ENCODE results near the gene ALS2CL. TPM values are rescaled to one million over a fixed set of nuclear protein-coding genes. Genes with fewer than 3 reads are reported as not detected.
A peak's percentile ranks its signal among the peaks of the same experiment; 100 is the strongest.

Gene ALS2CL
- total and polyA plus RNA-seq, 2 experiments from 2014 or later = 3.4 to 11.8 TPM

GRCh38 chr3:46733026-46733800 is 39.7 kb upstream of the ALS2CL start:
- 0 out of 2 replicates have a peak overlapping the region, but pooled peaks have one; percentile 45 for H3K27ac Mint-ChIP-seq
- no peak for TF ChIP-seq POLR2AphosphoS5 (IDR thresholded peaks at IDR 0.05; ENCODE audit: low read depth)
- TF ChIP-seq CTCF (conservative IDR thresholded peaks at IDR 0.05; ENCODE audit: low read depth in 2 of 2) = peak in 1 of 2 experiments; percentile 41; a peak in 2 of 4 replicates
- Histone ChIP-seq H3K4me2 (no peak overlapping the region), H3K27ac (ENCODE audit: low read depth) (no peak overlapping the region), H3K4me3 (no peak overlapping the region), H3K36me3 (ENCODE audit: insufficient read depth) (no peaks in the 10 kb centered on the region), H2AFZ (no peak overlapping the region), H3K4me1 (ENCODE audit: insufficient read depth) (peaks cover 3% of the 10 kb centered on the region; the same call in 1 of the 2 replicates), H3K27me3 (ENCODE audit: insufficient read depth) (no peaks in the 10 kb centered on the region), H3K9me2 (ENCODE audit: insufficient read depth) (no peaks in the 10 kb centered on the region), H3K79me2 (replicated peaks; ENCODE audit: insufficient read depth) (no peaks in the 10 kb centered on the region), H4K20me1 (replicated peaks; ENCODE audit: insufficient read depth) (no peaks in the 10 kb centered on the region), H3F3A (replicated peaks; ENCODE audit: low read depth) (no peaks in the 10 kb centered on the region)
- DNase-seq (ENCODE audit: low spot score) (no peak), ATAC-seq (no peak)
- no peaks in the 10 kb centered on the region for H3K9me3 Mint-ChIP-seq
- peaks cover 6% of the 10 kb centered on the region for H3K4me1 Mint-ChIP-seq
- H3K4me3 Mint-ChIP-seq = no peak overlapping the region
- peaks cover 6% of the 10 kb centered on the region for H3K27me3 Mint-ChIP-seq (ENCODE audit: insufficient read depth, low read depth, poor library complexity)
- no peaks in the 10 kb centered on the region for H3K36me3 Mint-ChIP-seq (ENCODE audit: low read depth)

GRCh38 chr3:46731795-46732194 is 38.3 kb upstream of the ALS2CL start:
- Histone ChIP-seq H3K79me2 (replicated peaks; ENCODE audit: insufficient read depth) (no peaks in the 10 kb centered on the region), H3K36me3 (ENCODE audit: insufficient read depth) (no peaks in the 10 kb centered on the region), H2AFZ (no peak overlapping the region), H3K27ac (ENCODE audit: low read depth) (no peak overlapping the region), H3K27me3 (ENCODE audit: insufficient read depth) (no peaks in the 10 kb centered on the region), H3K4me1 (ENCODE audit: insufficient read depth) (peaks cover 12% of the 10 kb centered on the region), H3K9me2 (ENCODE audit: insufficient read depth) (no peaks in the 10 kb centered on the region), H3F3A (replicated peaks; ENCODE audit: low read depth) (no peaks in the 10 kb centered on the region), H3K4me2 (no peak overlapping the region), H4K20me1 (replicated peaks; ENCODE audit: insufficient read depth) (no peaks in the 10 kb centered on the region), H3K4me3 (no peak overlapping the region)
- no peak for DNase-seq (ENCODE audit: low spot score)
- Mint-ChIP-seq H3K27ac (no peak overlapping the region), H3K4me1 (peaks cover 13% of the 10 kb centered on the region), H3K27me3 (ENCODE audit: insufficient read depth, low read depth, poor library complexity) (peaks cover 6% of the 10 kb centered on the region), H3K9me3 (no peaks in the 10 kb centered on the region), H3K4me3 (no peak overlapping the region), H3K36me3 (ENCODE audit: low read depth) (no peaks in the 10 kb centered on the region)
- ATAC-seq = no peak
- TF ChIP-seq ZNF114 (CRISPR knock-in tag; IDR thresholded peaks at IDR 0.05) (no peak), CTCF (conservative IDR thresholded peaks at IDR 0.05; ENCODE audit: low read depth in 2 of 2) (no peak), STAT1 (IDR thresholded peaks at IDR 0.05; ENCODE audit: unreplicated experiment) (no peak), NANOG (IDR thresholded peaks at IDR 0.05; ENCODE audit: borderline replicate concordance) (no peak), EZH2 (IDR thresholded peaks at IDR 0.05; ENCODE audit: low read depth, unreplicated experiment) (no peak), JUNB (IDR thresholded peaks at IDR 0.05; ENCODE audit: unreplicated experiment) (no peak), ZNF462 (CRISPR knock-in tag; IDR thresholded peaks at IDR 0.05) (no peak), CREB1 (CRISPR knock-in tag; IDR thresholded peaks at IDR 0.05; ENCODE audit: low read depth) (no peak), ETS1 (IDR thresholded peaks at IDR 0.05) (no peak)

Measured in GM23338 (cell line).